Measurements from ENCODE around the gene BCL2L11.

BCL2L11 gene

DNA sequence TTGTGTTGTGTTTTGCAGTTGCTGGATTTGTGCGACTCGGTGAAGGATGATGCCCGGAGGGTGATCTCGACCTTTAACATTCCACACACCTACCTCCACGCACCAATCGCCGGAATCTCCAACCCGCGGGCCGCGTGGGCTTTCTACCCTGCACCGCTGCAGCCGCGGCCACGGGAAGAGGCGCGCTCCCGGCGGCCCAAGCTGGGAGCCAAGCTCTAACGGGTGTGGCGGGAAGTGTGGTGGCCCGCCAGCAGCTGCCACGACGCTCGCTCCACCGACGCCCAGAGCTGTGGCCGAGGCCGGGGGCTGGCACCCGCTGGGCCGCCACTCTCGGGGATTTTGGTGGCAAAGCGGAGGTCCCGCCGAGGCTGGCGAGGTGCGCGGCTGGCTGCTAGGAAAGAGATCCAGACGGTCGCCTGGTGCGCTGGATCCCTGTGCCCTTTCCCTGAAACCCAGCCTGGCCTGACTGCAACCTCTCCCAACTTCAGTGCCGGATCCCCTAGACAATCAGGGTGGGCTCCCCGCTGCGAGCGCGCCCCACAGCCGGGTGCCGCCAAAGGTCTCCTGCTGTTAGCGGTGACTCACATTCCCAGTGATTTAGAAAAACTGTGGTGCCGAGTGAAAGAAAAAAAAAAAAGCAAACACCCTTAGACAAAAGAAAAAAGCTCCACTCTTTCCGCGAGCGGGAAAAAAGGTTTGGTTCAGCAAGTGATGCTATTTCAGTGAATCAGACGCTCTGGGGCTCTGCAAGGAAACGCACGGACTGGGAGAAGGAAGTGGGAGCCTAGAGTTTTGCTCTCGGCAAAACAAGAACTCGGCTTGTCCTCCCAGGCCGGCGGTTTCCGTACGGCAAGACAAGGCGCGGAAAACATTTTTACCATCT, 2.9 kb upstream of the BCL2L11 start:
- DNase-seq (ENCODE audit: low read depth in 2 of 2): peak; percentile 20 to 21

- DNase-seq (ENCODE audit: low read depth in 2 of 2): no peak
Observed at GRCh38 chr2:111118481-111118980, 2.2 kb upstream of the BCL2L11 start.

- peak; percentile 13 to 23 for DNase-seq (ENCODE audit: low read depth in 2 of 2)
Observed at GRCh38 chr2:111118981-111119821, 1.5 kb upstream of the BCL2L11 start.

- DNase-seq (ENCODE audit: low read depth in 2 of 2): no peak
Observed at GRCh38 chr2:111119822-111120252, 877 bp upstream of the BCL2L11 start.

GRCh38 chr2:111121028-111121827, 514 bp downstream of the BCL2L11 start:
- DNase-seq (ENCODE audit: low read depth in 2 of 2): peak; percentile 21 to 30

DNA sequence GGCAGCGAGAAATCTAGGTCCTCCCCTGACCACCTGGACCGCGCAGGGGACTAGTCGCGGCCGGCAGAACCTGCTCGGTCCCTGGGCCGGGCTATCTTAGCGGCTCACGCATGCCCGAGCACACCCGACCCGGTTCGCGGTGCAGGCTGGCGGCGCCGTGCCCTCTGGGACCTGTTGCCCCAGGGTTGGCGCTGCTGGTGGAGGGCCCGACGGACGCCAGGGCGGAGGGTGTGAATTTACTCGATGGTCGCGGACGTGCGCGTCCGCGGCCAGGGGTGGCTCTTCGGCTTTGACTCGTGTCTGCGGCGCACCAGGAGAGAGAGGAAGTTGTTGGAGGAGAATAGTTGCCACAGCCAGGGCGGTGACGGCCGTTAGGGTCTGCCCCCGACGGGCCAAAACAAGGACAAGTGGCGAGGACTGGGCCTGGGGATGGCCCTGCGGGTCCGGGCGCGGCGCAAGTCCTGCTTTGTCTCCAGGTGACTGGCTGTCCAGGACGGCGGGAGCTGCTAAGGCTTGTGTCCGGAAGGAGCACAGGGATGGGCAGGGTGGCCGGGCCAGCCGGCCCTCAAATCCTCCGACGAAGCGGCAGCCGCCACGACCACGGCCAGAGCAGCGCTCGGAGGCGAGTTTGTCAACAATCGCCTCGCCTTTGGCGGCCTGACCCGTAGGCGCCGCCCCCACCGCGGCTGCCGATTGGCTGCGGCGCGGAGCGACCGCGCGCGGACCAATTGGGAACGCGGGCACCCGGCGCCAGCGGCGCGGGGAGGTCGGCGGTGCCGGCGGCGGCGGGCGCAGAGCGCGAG, 1.3 kb downstream of the BCL2L11 start:
- DNase-seq (ENCODE audit: low read depth in 2 of 2): peak; percentile 75 to 80

GRCh38 chr2:111122631-111123421, 2.1 kb downstream of the BCL2L11 start:
- peak in 1 of 2 donors; percentile 11 for DNase-seq (ENCODE audit: low read depth in 2 of 2)

DNA sequence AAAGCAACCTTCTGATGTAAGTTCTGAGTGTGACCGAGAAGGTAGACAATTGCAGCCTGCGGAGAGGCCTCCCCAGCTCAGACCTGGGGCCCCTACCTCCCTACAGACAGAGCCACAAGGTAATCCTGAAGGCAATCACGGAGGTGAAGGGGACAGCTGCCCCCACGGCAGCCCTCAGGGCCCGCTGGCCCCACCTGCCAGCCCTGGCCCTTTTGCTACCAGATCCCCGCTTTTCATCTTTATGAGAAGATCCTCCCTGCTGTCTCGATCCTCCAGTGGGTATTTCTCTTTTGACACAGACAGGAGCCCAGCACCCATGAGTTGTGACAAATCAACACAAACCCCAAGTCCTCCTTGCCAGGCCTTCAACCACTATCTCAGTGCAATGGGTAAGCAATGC, 3.0 kb downstream of the BCL2L11 start:
- no peak for DNase-seq (ENCODE audit: low read depth in 2 of 2)

- DNase-seq (ENCODE audit: low read depth in 2 of 2): no peak
Observed at GRCh38 chr2:111126581-111126980, 5.9 kb downstream of the BCL2L11 start.

DNA sequence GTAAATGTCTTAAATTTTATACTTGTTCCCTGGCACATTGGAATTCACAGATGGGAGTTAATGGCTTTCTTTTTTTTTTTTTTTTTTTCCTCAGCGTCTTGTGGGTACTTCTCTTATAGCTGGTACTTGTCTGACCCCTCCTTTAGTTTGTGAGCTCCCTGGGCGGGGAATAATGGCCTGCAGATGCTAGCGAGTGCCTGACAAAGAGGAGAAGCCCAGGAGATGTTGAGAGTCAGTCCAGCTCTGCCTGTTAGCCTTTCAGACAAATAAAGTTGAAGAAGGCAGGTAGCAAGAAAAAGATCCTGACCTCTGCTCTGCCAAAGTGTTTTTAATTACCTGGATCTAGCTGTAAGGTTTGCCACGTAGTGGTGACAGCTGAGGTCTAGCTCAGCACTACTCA, 6.6 kb downstream of the BCL2L11 start:
- no peak for DNase-seq (ENCODE audit: low read depth in 2 of 2)

- DNase-seq (ENCODE audit: low read depth in 2 of 2): no peak
Observed at GRCh38 chr2:111128096-111128495, 7.4 kb downstream of the BCL2L11 start.

GRCh38 chr2:111133603-111134002, 12.9 kb downstream of the BCL2L11 start:
- no peak for DNase-seq (ENCODE audit: low read depth in 2 of 2)

GRCh38 chr2:111134055-111134454, 13.3 kb downstream of the BCL2L11 start:
- DNase-seq (ENCODE audit: low read depth in 2 of 2): no peak

GRCh38 chr2:111135237-111135909, 14.7 kb downstream of the BCL2L11 start:
- no peak for DNase-seq (ENCODE audit: low read depth in 2 of 2)

DNA sequence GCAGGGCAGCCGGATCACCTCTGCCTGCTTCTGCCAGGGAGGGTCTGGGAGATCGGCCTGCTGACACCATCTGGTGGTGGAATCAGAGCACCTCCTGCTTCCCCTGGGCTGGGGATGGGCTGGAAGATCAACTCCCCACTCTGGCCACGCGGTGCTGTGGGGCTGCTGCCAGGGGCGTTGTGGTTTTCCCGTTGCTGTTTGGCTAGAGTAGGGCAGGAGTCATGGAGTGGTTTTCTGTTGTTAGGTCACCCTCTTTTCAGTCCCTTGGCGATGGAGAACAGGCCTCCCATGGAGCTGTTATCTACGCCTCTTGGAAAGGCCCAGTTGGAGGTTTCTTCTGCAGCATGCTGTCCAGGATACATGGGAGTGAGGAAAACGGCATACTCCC, 15.2 kb downstream of the BCL2L11 start:
- DNase-seq (ENCODE audit: low read depth in 2 of 2): no peak

- DNase-seq (ENCODE audit: low read depth in 2 of 2): no peak
Observed at GRCh38 chr2:111138839-111139238, 18.1 kb downstream of the BCL2L11 start.

DNA sequence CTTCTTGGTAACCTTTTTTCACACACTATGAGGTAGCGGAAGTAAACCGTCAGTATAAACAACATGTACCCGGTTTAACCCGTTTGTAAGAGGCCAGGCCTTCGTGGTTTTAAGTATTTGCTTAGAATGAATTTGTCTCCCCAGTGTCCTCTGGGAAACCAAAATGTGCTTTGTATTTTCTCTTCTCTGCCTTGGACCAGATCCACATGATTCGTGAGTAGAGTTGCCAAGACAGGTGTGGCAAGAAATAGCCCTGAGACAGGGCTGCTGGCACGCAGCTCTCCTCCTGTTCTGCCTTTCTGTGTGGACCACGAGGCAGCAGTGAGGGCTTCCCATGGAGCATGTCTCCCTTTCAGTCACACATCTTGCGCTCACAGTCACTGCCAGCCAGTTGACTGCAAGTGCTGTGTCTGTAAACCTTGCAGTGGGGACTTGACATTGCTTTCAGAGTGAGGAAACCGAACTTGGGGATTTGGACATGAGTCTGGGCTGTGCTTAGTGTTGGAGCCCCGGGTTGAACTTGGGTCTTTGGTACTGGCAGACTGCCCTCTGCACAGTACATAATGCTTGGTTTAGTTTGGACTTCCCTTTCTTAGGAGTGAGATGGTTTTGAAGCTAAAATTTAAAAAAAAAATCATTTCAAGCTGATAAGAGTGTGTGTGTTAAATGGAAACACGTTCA, 19.1 kb downstream of the BCL2L11 start:
- no peak for DNase-seq (ENCODE audit: low read depth in 2 of 2)

DNA sequence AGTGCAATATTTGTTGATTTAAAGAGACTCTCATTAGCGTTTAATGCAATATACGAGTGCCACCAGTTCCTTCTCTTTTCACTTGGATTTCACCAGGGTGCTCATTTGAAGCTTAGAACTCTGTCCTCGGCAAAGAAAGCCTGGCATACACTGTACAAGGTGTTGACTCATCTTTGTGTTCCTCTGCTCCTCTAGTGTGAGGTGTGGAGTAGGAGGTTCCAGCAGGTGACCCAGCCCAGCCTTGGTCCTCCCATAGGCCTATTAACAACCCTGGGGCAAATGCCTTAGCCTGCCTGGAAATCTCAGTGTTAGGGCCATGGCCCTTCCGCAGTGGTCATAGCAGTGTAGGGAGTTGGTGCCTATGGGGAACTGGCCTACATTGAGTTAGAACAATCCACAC, 20.1 kb downstream of the BCL2L11 start:
- DNase-seq (ENCODE audit: low read depth in 2 of 2): no peak

GRCh38 chr2:111142101-111142500, 21.4 kb downstream of the BCL2L11 start:
- DNase-seq (ENCODE audit: low read depth in 2 of 2): no peak

All from stimulated activated CD8-positive, alpha-beta memory T cell treated with anti-CD3 and anti-CD28 coated beads, Interleukin-15, amount 100 ng/mL, for 48 hours (primary cell).